ENCODE measurements around the gene PPP1CA. TPM values are rescaled to one million over a fixed set of nuclear protein-coding genes. Genes with fewer than 3 reads are reported as not detected.

The PPP1CA gene
- total RNA-seq, 4 donors from 2014 or later = 164 to 216 (median 191) TPM

- Histone ChIP-seq H3K4me1 (peaks cover 18 to 51% of the 10 kb centered on the region in 2 donors), H3K27ac (no peak overlapping the region), H3K27me3 (no peaks in the 10 kb centered on the region), H3K9me3 (no peaks in the 10 kb centered on the region), H3K4me3 (replicated peaks in 1 of 3) (no peak overlapping the region), H3K36me3 (no peaks in the 10 kb centered on the region)
- TF ChIP-seq POLR2A (IDR thresholded peaks at IDR 0.05) = no peak
- peak; percentile 95 to 98 (median 97) for TF ChIP-seq CTCF (IDR thresholded peaks at IDR 0.05)
- 52 to 54% methylated on average over 14 of the region's 16 CpGs for WGBS, 2 donors
- DNase-seq = peak; percentile 78 to 83
- intact Hi-C loops (cut with DNase I) = loop anchor here (2.0 to 5.0 kb wide), 2 partner anchors 26 to 35 kb away; no protein-coding TSS in a partner anchor
Observed at GRCh38 chr11:67382276-67383136, 19.2 kb downstream of the PPP1CA start.

GRCh38 chr11:67381244-67381972 lies 20.2 kb downstream of the PPP1CA start:
- Histone ChIP-seq H3K9me3 (no peaks in the 10 kb centered on the region), H3K4me1 (peaks cover 24 to 61% of the 10 kb centered on the region in 2 donors), H3K27ac (no peak overlapping the region), H3K27me3 (no peaks in the 10 kb centered on the region), H3K36me3 (no peaks in the 10 kb centered on the region), H3K4me3 (replicated peaks in 1 of 3) (no peak overlapping the region)
- 59 to 62% methylated on average over 13 of the region's 13 CpGs for WGBS, 2 donors
- peak; percentile 63 to 72 for DNase-seq
- intact Hi-C loops (cut with DNase I) = loop anchor here (5.0 kb wide), 1 partner anchor 34 kb away; no protein-coding TSS in a partner anchor
- TF ChIP-seq CTCF (IDR thresholded peaks at IDR 0.05) (no peak), POLR2A (IDR thresholded peaks at IDR 0.05) (no peak)

- H3K4me3 ChIP-seq (replicated peaks in 1 of 3) = no peak overlapping the region
- H3K9me3 ChIP-seq = no peaks in the 10 kb centered on the region
- H3K4me1 ChIP-seq = peaks cover 26 to 62% of the 10 kb centered on the region in 2 donors
- intact Hi-C loops (cut with DNase I) = loop anchor here (5.0 kb wide), 1 partner anchor 32 kb away; no protein-coding TSS in a partner anchor
- H3K36me3 ChIP-seq = no peaks in the 10 kb centered on the region
- no peaks in the 10 kb centered on the region for H3K27me3 ChIP-seq
- peak overlapping the region; percentile 46 to 62 (median 56) for H3K27ac ChIP-seq
- WGBS, 2 donors = 78 to 83% methylated on average over 16 to 17 of the region's 23 CpGs
- TF ChIP-seq POLR2A (IDR thresholded peaks at IDR 0.05) = no peak
- TF ChIP-seq CTCF (IDR thresholded peaks at IDR 0.05) = no peak
- no peak for DNase-seq
Observed at GRCh38 chr11:67379061-67380058, 22.3 kb downstream of the PPP1CA start.

GRCh38 chr11:67378544-67378943 lies 23.1 kb downstream of the PPP1CA start:
- Histone ChIP-seq H3K27me3 (no peaks in the 10 kb centered on the region), H3K4me3 (replicated peaks in 1 of 3) (no peak overlapping the region), H3K9me3 (no peaks in the 10 kb centered on the region), H3K4me1 (peaks cover 33 to 69% of the 10 kb centered on the region in 2 donors), H3K36me3 (no peaks in the 10 kb centered on the region), H3K27ac (peak overlapping the region; percentile 46 to 62 (median 56))
- intact Hi-C loops (cut with DNase I) = no loop called here
- DNase-seq = peak; percentile 86 to 88
- WGBS, 2 donors = 14 to 33% methylated on average over 1 of the region's 4 CpGs
- TF ChIP-seq CTCF (IDR thresholded peaks at IDR 0.05) (no peak), POLR2A (IDR thresholded peaks at IDR 0.05) (no peak)

All from thyroid gland (tissue), 4 donors.